ENCODE measurements around the gene PRMT9.

- TF ChIP-seq POLR2A (IDR thresholded peaks at IDR 0.05): no peak
- no peak for TF ChIP-seq CTCF (IDR thresholded peaks at IDR 0.05)
These were observed 44.6 kb downstream of the PRMT9 start for GRCh38 chr4:147639388-147639787.
